Adrenal gland (tissue), 5 donors: ENCODE data around the gene HTR3B.

Experiments
- CTCF ChIP-seq, 6 experiments: fragments of 450-650 bp in 4 of 6; fragments of 200-600 bp in 2 of 6; sonication (generic) in 1 of 6; IDR thresholded peaks; 1 replicate in 5 of 6; 2 replicates in 1 of 6; pipeline versions ENCODE4 v1.5.1 to v1.8.0; 2016 to 2021; ENCODE audit warnings: antibody characterized with exemption in 6 of 6, mild to moderate bottlenecking in 2 of 6, moderate library complexity in 1 of 6
- POLR2A ChIP-seq, 2 donors: fragments of 450-650 bp; IDR thresholded peaks; one replicate each; pipeline ENCODE4 v1.6.1; 2017; ENCODE audit warnings: antibody characterized with exemption in 2 of 2, mild to moderate bottlenecking in 2 of 2, moderate library complexity in 1 of 2
- donor health status: DM: no; HTN: no; CAD: no.

GRCh38 chr11:113954235-113954634 lies 49.6 kb downstream of the HTR3B start:
- TF ChIP-seq CTCF (IDR thresholded peaks at IDR 0.05) (no peak), POLR2A (IDR thresholded peaks at IDR 0.05) (no peak)
